Subcutaneous adipose tissue (tissue), 4 donors: Measurements from ENCODE around the gene ADSS2. TPM values are rescaled to one million over a fixed set of nuclear protein-coding genes. Genes with fewer than 3 reads are reported as not detected.

Experiments
- total RNA-seq, 4 donors: library from RNA; depleted of rRNA; stranded (reverse); fragments of >200 nt; gene quantifications; one replicate each; pipeline ENCODE4 v1.1.0, GENCODE V29; 2016
- TF ChIP-seq, protein P1 (sequence below): fragments of 450-650 bp; IDR thresholded peaks from one replicate; pipeline ENCODE4 v1.5.1; 2016; ENCODE audit warnings: low read depth, mild to moderate bottlenecking, control low read depth, antibody characterized with exemption, moderate library complexity

ADSS2 gene
- total RNA-seq, 4 donors from 2014 or later, result 29.6 to 45.7 (median 38.0) TPM

DNA sequence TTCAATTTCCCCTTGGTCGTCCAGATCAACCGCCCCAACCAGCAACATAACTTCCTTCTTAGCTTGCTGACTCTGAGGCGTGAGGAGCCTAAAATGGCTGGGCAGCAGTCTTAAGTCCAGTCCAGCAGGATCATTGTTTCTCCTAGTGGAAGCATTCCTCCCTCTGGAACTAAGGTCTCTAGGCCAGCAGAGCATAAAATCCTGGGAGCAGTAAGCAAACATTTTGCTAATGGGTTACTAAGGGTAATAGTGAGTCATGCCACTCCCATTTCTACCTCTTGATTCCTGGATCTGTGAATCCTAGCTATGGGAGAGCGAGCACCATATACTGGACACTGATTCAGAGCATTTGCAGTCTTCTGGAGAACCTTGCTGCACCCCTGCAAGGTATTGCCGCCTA is 59.9 kb downstream of the ADSS2 start:
- TF ChIP-seq, protein P1, sequence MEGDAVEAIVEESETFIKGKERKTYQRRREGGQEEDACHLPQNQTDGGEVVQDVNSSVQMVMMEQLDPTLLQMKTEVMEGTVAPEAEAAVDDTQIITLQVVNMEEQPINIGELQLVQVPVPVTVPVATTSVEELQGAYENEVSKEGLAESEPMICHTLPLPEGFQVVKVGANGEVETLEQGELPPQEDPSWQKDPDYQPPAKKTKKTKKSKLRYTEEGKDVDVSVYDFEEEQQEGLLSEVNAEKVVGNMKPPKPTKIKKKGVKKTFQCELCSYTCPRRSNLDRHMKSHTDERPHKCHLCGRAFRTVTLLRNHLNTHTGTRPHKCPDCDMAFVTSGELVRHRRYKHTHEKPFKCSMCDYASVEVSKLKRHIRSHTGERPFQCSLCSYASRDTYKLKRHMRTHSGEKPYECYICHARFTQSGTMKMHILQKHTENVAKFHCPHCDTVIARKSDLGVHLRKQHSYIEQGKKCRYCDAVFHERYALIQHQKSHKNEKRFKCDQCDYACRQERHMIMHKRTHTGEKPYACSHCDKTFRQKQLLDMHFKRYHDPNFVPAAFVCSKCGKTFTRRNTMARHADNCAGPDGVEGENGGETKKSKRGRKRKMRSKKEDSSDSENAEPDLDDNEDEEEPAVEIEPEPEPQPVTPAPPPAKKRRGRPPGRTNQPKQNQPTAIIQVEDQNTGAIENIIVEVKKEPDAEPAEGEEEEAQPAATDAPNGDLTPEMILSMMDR, result no peak

DNA sequence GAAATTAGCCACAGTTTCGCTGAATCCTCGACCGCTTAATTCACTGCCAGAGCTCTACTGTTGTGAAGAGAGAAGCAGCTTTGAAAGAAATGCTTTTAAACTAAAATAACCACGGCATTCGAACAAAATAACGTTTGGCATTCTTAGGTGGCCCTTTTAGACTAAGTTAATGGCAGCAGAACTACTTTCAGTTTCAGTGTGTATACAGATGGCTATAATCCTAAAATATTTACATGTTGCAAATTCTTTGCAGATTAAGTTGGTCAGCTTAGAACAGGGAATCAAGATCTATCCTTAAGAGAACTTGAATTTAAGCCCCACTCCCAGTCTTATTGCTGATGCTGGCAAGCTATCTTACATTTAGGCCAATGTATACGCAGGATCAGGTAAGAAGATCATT is 62.7 kb downstream of the ADSS2 start:
- TF ChIP-seq, protein P1, result no peak

DNA sequence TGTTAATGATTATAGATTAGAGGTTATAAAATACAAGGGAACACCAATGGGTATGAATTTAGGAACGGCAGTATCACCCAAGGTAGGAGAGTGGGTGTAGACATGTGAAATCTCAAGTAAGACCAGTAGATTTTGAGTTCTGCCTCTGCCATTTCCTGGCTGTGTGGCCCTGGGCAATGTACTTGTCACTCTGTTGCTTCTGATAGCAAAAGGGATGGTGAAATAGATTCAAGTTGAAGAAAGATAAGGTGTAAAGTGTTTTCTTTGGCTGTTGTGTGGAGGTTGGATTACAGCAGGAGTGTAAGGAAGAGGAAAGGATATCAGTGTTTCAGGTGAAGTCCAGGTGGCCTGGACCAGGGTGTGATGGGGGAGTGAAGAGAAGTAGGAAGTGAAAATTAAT is 64.3 kb downstream of the ADSS2 start:
- TF ChIP-seq, protein P1, result no peak

DNA sequence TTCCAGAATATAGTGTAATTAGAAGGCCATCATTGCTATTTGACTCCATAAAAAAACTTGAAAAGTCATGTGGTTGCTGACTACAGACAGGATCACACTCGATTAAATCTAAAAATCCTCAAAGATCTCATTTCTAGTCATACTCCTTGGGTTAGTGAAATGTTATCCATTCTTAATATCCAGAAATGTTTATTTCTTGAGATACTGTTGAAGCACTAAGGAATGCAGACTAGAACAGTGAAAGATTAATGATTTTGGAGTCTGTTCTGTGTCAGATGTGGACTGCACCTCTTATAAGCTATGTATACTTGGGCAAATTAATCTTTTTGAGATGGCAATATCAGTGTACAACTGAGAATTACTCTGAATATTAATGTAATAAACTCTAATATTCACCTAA is 65.1 kb downstream of the ADSS2 start:
- TF ChIP-seq, protein P1, result no peak

DNA sequence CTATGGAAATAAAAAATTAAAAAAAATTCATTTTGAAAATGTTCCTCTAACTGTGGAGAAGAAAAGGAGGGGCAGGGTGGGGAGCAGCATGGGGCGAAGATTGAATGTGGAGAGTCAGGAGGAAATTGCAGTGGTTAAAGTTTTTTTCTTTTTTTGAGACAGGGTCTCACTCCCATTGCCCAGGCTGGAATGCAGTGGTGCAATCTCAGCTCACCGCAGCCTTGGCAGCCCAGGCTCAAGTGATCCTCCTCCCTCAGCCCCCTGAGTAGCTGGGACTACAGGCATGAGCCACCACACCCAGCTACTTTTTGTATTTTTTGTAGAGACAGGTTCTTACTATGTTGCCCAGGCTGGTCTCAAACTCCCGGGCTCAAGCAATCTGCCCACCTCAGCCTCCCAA is 67.6 kb downstream of the ADSS2 start:
- TF ChIP-seq, protein P1, result no peak

DNA sequence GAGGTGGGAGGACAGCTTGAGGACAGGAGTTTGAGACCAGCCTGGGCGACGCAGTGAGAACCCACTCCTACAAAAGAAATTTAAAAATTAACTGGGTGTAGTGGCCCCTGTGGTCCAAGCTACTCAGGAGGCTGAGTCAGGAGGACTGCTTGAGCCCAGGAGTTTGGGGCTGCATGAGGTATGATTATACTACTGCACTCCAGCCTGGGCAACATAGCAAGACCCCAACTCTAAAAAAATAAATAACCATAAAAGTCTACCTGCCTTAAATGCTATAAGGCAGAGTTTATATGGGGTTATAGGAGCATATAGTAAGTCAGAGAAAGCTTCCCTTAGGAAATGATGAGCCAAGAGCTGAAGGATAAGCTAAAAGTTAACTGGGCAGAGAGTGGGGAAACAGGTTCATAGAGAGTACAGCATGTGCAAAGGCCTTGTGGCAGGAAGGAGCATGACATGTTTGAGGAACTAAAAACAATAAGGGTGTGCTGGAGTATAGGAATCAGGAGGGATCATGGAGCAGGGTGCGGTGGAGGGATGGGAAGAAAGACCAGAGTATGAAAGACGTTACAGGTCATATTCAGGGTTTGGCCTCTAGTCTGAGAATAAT is 68.3 kb downstream of the ADSS2 start:
- TF ChIP-seq, protein P1, result no peak

DNA sequence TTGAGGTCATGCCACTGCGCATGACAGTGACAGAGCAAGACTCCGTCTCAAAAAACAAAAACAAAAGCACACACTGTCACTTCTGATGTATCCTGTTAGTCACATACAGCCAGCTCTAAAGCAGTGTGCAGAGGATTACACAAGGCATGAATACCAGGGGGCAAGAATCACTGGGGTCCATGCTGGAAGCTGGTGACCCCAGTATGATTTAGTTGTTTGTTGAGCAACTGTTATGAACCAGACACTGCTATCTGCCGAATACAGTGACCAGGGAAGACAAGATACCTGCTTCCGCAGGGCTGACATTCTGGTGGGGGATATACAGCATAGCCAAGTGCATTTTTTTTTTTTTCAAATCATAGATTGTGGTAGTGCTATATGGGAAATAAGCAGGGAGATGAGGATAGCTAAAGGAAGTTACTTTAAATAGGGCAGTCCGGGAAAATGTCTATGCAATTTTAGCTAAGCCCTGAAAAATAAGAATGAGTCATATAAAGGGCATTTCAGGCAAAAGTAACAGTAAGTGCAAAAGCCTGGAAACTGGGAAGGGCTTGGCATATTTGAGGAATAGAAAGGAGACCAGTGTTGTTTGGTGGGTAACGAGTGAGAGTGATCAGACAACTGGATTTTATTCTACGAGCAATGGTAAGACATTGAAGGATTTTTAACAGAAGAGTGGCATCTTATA is 69.7 kb downstream of the ADSS2 start:
- TF ChIP-seq, protein P1, result no peak
